ENCODE results near the gene ELL3.
A peak's percentile ranks its signal among the peaks of the same experiment; 100 is the strongest.
"Not testable (repeated sequence)": the region's sequence is repeated elsewhere in the genome, so short reads cannot be mapped to it uniquely, and the experiment has no call there.

ELL3 gene

GRCh38 chr15:43776718-43777266 lies at the start of gene ELL3:
ELL3 (minus strand) TSS chr15:43776966; CDS start chr15:43776901, 65 bp downstream.
- no peak for TF ChIP-seq Cebpa-rat (IDR thresholded peaks at IDR 0.05)
- Histone ChIP-seq H3K4me1 (peaks cover 25 to 43% (median 32%) of the 10 kb centered on the region in 10 experiments), H4K20me1 (peaks cover 6 to 49% (median 47%) of the 10 kb centered on the region in 11 experiments; a peak in 19 of 22 replicates), H3K9me3 (replicated peaks in 1 of 11) (no peaks in the 10 kb centered on the region), H3K27ac (peak within 1 kb of the TSS; percentile 23 to 81 (median 72); a peak in 21 of 22 replicates), H3K9ac (peak within 1 kb of the TSS; percentile 67 to 82 (median 79)), H3K4me2 (peak within 1 kb of the TSS; percentile 94 to 100 (median 99)), H3K4me3 (peak within 1 kb of the TSS; percentile 62 to 79 (median 67)), H3K36me3 (peaks cover 20 to 32% (median 26%) of the 10 kb centered on the region in 11 experiments), H3K27me3 (no peaks in the 10 kb centered on the region)

GRCh38 chr15:43826029-43826507 lies 49.3 kb upstream of the ELL3 start:
- no peaks in the 10 kb centered on the region for H3K27me3 ChIP-seq
- peaks cover 0 to 30% (median 13%) of the 10 kb centered on the region in 11 experiments; a peak in 12 of 22 replicates for H3K36me3 ChIP-seq
- H3K9ac ChIP-seq: peak overlapping the region; percentile 71 to 89 (median 86); a peak in 21 of 22 replicates
- H4K20me1 ChIP-seq: peaks cover 0 to 18% (median 0%) of the 10 kb centered on the region in 11 experiments; a peak in 8 of 22 replicates
- peak overlapping the region; percentile 81 to 100 (median 88) for H3K4me2 ChIP-seq
- no peak for TF ChIP-seq Cebpa-rat (IDR thresholded peaks at IDR 0.05)
- H3K9me3 ChIP-seq (replicated peaks in 1 of 11): peaks cover 0 to 8% (median 0%) of the 10 kb centered on the region in 11 experiments; a peak in 5 of 22 replicates
- peak overlapping the region in 9 of 11 experiments; percentile 69 to 93 (median 87); a peak in 19 of 22 replicates for H3K27ac ChIP-seq
- H3K4me1 ChIP-seq: peaks cover 64 to 84% (median 71%) of the 10 kb centered on the region in 10 experiments
- H3K4me3 ChIP-seq: peak overlapping the region; percentile 62 to 78 (median 70)

- Histone ChIP-seq H3K4me3 (peak overlapping the region in 1 of 10 experiments; percentile 92; a peak in 1 of 20 replicates), H3K4me1 (peaks cover 58 to 78% (median 70%) of the 10 kb centered on the region in 10 experiments), H3K4me2 (peak overlapping the region in 7 of 11 experiments; percentile 14 to 88 (median 55); a peak in 10 of 22 replicates), H4K20me1 (peaks cover 0 to 15% (median 6%) of the 10 kb centered on the region in 11 experiments; a peak in 11 of 22 replicates), H3K9ac (peak overlapping the region in 3 of 11 experiments; percentile 91 to 95 (median 95); a peak in 3 of 22 replicates), H3K27ac (peak overlapping the region in 7 of 11 experiments; percentile 86 to 94 (median 90); a peak in 12 of 22 replicates), H3K36me3 (peaks cover 7 to 30% (median 16%) of the 10 kb centered on the region in 11 experiments; a peak in 17 of 22 replicates)
- H3K27me3 ChIP-seq; H3K9me3 ChIP-seq (replicated peaks in 1 of 11): not testable (repeated sequence)
Observed at GRCh38 chr15:43825305-43825704, 48.5 kb upstream of the ELL3 start.

GRCh38 chr15:43824302-43825246 lies 47.8 kb upstream of the ELL3 start, which contains the start of gene MFAP1:
MFAP1 (minus strand) TSS chr15:43824690; CDS start chr15:43824569, 121 bp downstream.
- peaks cover 51 to 74% (median 65%) of the 10 kb centered on the region in 10 experiments for H3K4me1 ChIP-seq
- H3K4me3 ChIP-seq: peak within 1 kb of the TSS; percentile 74 to 98 (median 92)
- H4K20me1 ChIP-seq: peaks cover 0 to 20% (median 11%) of the 10 kb centered on the region in 11 experiments; a peak in 13 of 22 replicates
- H3K9ac ChIP-seq: peak within 1 kb of the TSS; percentile 87 to 98 (median 95)
- peak within 1 kb of the TSS; percentile 79 to 96 (median 91) for H3K27ac ChIP-seq
- no peak for TF ChIP-seq Cebpa-rat (IDR thresholded peaks at IDR 0.05)
- H3K27me3 ChIP-seq: no peaks in the 10 kb centered on the region
- H3K9me3 ChIP-seq (replicated peaks in 1 of 11): peaks cover 0 to 8% (median 0%) of the 10 kb centered on the region in 11 experiments; a peak in 5 of 22 replicates
- peak within 1 kb of the TSS; percentile 80 to 98 (median 92) for H3K4me2 ChIP-seq
- H3K36me3 ChIP-seq: peaks cover 7 to 30% (median 20%) of the 10 kb centered on the region in 11 experiments; a peak in 18 of 22 replicates

- H3K4me3 ChIP-seq: no peak overlapping the region; a peak in 1 of 20 replicates
- no peak for TF ChIP-seq Cebpa-rat (IDR thresholded peaks at IDR 0.05)
- H3K36me3 ChIP-seq: peaks cover 30 to 46% (median 43%) of the 10 kb centered on the region in 11 experiments
- H4K20me1 ChIP-seq: peaks cover 2 to 43% (median 32%) of the 10 kb centered on the region in 11 experiments; a peak in 14 of 22 replicates
- no peak overlapping the region for H3K27ac ChIP-seq
- peak overlapping the region in 8 of 11 experiments; percentile 80 to 98 (median 92); a peak in 8 of 22 replicates for H3K4me2 ChIP-seq
- peaks cover 0 to 8% (median 0%) of the 10 kb centered on the region in 11 experiments; a peak in 5 of 22 replicates for H3K9me3 ChIP-seq (replicated peaks in 1 of 11)
- 0 out of 22 replicates have a peak overlapping the region, but pooled peaks of 2 of the 11 experiments have one; percentile 23 to 34 for H3K9ac ChIP-seq
- no peaks in the 10 kb centered on the region for H3K27me3 ChIP-seq
- H3K4me1 ChIP-seq: peaks cover 38 to 63% (median 49%) of the 10 kb centered on the region in 10 experiments
Observed at GRCh38 chr15:43821505-43821904, 44.7 kb upstream of the ELL3 start.

GRCh38 chr15:43815064-43815463 lies 38.3 kb upstream of the ELL3 start:
- peaks cover 84 to 100% (median 95%) of the 10 kb centered on the region in 11 experiments for H3K36me3 ChIP-seq
- H3K4me3 ChIP-seq; H3K4me2 ChIP-seq; H3K9ac ChIP-seq; H3K27me3 ChIP-seq; H3K27ac ChIP-seq; H3K9me3 ChIP-seq (replicated peaks in 1 of 11): not testable (repeated sequence)
- peaks cover 2 to 35% (median 20%) of the 10 kb centered on the region in 11 experiments; a peak in 14 of 22 replicates for H4K20me1 ChIP-seq
- H3K4me1 ChIP-seq: peaks cover 0 to 23% (median 12%) of the 10 kb centered on the region in 10 experiments; a peak in 16 of 20 replicates

- Histone ChIP-seq H3K4me2 (peak overlapping the region in 4 of 11 experiments; percentile 3 to 71 (median 32); a peak in 4 of 22 replicates), H3K4me3 (no peak overlapping the region), H3K36me3 (peaks cover 94 to 100% (median 99%) of the 10 kb centered on the region in 11 experiments), H4K20me1 (peaks cover 0 to 12% (median 0%) of the 10 kb centered on the region in 11 experiments; a peak in 5 of 22 replicates), H3K27ac (peak overlapping the region in 1 of 11 experiments; percentile 10; a peak in 1 of 22 replicates), H3K9ac (no peak overlapping the region), H3K4me1 (peaks cover 0 to 23% (median 4%) of the 10 kb centered on the region in 10 experiments; a peak in 9 of 20 replicates), H3K27me3 (no peaks in the 10 kb centered on the region), H3K9me3 (replicated peaks in 1 of 11) (no peaks in the 10 kb centered on the region)
- TF ChIP-seq Cebpa-rat (IDR thresholded peaks at IDR 0.05): no peak
Observed at GRCh38 chr15:43808960-43809678, 32.4 kb upstream of the ELL3 start.

Measured in BLaER1 treated with 17β-estradiol and CSF1 and Interleukin-3, amounts not matched to agents 10 nM and 100 nM (cell line).